Right renal cortex interstitium (tissue), 3 donors: ENCODE measurements around the gene CIB2. TPM values are rescaled to one million over a fixed set of nuclear protein-coding genes. Genes with fewer than 3 reads are reported as not detected.

Experiments
- DNase-seq, 3 donors: peaks; one replicate each; pipeline ENCODE4 v3.0.0-alpha.2; 2013; ENCODE audit warnings: low read depth in 3 of 3, low spot score in 2 of 3
- polyA plus RNA-seq, 3 donors: library from polyadenylated mRNA; unstranded; fragments of 120-200 nt; gene quantifications; one replicate each; pipeline ENCODE4 v1.2.1, GENCODE V29; 2013; ENCODE audit not compliant: insufficient read length in 3 of 3

The CIB2 gene
- polyA plus RNA-seq, 3 donors: 28.2 to 33.0 (median 30.0) TPM

DNA sequence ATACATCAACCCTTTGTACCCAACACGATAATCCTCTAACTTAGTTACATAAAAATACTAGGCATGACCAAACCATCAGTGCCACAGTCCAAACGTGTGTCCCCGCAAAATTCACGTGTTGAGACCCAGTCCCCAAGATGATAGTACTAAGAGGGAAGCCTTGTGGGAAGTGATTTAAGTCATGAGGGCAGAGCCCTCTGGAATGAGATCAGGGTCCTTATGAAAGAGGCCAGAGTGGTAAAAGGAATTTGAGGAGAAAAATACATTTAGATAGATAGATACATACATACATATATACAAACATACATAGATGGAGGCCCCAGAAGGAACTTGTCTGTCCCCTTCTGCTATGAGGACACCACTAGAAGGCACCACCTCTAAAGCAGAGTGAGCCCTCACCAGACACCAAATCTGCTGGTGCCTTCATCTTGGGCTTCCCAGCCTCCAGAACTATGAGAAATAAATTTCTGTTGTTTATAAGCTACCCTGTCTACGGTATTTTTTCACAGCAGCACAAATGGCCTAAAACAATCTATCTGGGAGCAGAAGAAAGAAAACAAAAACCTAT is 61.7 kb downstream of the CIB2 start:
- DNase-seq: no peak

DNA sequence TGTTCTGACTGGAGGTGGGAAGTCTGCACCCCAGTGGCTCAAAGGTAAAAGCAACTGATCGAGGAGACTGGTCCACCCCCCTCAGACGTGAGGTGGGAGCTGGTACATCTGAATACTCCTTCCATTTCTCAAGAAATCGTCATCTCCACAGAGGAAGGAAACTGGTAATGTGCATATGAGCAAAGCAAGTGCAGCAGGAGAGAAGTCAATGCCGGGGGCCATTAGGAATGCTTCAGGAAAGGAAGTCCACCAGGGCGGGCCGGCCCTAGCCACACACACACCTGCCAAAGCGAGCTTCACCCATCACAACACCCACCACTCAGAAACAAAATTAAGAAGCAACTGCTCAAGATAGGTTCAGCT is 62.2 kb downstream of the CIB2 start:
- no peak for DNase-seq

DNA sequence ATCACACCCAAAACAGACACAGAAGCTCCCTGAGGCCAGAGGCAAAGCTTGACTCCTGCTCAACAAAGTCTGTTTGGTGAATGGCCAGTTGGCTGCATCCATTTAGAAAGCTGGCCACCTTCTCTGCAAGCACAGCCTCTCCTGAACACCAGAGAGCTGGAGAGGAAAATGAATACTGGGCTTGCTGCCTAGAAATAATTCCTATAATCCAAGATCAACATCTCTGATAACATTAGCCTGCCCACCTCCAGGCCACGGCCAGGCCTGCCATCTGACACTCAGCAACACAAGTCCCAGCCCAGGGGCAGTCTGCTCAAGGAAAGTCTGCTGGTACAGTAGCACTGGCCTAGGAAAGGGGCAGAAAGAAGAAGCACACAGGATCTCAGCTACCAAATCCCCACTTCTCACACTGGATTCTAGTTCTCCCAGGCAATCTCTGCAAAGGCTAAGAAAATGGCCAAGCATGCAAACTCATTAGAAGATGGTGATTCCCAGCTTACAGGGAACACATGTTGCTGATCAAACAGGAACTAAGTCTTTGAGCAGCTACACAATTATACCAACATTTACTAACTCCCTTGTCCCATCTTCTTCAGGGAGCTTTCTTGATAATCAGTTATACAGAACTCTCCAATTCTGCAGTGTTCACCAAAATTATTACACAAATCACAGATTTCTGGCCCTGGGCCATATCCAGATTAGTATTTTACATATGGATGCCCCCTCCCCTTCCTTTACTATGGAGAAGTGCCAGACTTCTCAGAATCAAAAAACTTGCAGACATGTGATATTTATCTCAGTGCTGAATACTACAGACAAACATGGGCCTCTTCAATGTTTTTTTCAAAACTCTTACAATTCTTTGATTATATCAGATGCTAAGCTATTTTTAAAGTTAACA is 63.7 kb downstream of the CIB2 start:
- DNase-seq: no peak

DNA sequence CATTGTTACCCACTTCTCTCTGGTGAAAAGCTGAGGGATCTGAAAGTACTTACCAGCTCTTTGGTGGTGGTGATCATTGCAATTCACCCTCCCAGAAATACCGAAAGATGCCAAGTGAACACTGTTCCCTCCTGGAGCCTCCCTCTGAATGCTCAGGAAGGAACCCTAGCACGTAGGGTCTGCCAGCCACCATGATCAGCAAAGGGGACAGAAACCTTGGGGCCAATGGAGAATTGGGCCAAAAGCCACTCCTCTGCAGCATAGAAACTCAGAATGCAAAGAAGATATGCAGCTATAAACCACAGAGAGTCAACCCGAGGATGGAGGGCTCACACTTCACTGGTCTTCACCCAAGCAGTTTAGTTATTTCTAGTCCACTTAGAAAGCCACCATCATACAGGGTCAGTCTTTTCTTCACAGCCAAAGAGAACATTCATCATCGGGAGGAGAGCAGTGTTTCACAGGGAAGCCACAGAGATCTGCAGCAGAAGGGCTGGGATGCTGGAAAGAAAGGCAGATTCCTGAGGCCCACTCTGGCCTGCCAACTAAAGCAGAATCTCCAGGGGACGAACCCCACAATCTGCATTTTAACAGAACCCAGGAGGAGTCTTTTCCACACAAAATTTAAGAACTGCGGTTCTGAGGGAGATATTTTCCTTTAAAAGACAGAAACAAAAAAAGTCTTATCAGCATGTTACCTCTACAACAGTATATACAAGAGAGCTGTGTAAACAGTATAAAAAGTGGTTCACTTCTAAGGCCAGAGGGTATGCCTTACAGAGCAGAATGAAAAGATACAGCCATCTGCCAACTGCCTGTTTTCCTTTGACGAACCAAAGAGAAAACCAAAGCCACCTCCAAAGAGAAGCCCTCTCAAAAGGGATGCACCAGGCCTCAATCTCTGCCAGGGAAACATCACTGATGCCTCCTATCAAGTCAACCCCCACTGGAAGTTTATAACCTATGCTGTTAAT is 65.0 kb downstream of the CIB2 start:
- DNase-seq: no peak

DNA sequence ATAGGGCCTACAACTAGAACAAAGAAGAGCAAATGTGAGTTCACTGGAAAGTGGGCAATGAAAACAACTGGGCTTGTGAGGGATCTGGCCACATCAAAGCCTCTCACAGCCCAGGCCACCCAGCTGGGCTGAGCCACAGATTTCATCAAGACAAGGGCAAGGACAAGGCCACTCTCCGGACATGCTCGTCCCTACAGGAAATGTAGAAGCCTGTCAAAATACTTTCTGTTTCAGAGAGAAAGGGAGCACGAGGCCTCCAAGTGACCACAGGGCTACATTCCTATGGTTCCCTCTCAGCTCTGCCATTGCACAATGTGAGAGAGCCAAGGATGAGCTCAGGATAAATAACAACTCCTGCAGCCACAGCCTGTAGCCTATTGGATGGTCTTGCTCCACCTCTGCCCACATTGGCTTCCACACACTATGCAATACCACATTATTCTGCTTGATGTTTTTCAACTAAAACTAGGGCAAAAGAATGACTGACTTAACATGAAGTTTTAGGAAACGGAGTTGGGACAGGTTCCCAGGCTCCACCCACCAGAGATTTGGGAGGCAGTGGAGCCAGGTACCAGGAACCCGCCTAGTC is 65.9 kb downstream of the CIB2 start:
- DNase-seq: no peak

DNA sequence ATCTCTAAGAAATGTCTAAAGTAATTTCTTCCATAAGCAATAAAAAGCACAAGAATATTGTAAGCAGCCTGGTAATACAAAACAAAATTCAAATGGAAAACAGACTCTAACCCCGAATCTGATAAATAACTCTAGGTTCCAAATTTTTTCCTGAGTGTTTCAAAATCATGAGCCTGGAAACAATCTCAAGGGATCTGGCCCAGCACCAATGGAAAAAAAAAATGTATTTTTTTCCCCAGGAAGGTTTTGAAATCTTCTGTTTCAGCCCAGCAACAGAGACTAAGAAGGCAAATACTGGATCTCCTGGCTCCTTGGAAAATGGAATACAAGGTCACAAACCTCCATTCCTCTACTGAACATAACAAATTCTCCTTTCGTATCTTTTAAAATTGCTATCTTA is 66.7 kb downstream of the CIB2 start:
- no peak for DNase-seq

DNA sequence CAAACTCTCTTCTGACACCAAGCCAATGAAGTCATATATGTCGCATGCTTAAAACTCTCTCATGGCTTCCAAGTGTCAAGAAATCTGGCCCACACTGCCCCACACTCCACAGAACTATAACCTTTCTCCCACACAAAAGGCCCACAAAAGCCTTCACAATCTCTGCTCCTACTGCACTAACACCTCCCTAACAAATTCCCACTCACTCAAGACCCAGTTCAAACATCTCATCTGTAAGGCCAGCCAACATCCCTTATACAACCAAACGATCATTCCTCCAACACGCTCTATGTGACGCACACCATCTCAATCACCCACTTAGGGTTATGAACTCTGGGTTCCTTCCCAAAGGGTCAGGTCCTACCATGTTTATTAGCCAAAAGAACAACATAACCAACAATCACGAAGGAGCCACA is 67.3 kb downstream of the CIB2 start:
- no peak for DNase-seq

DNA sequence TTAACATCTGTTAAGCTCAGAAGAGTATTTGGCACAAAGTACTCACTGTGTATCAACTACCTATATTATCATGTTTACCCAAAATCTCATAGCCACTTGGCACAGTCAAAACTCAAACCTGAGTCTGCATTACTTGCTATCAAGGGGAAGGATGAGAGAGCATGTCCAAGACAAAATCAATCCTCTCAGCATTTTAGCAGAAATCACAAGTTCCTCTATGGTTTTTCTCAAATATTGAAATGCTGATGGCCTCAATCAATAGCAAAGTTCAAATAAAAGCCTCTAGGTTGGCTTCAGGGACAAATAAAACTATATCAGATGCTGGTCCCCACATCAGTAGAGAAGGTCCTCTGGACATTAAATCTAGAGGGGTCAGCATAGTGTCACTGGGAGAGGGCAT is 68.0 kb downstream of the CIB2 start:
- no peak for DNase-seq

DNA sequence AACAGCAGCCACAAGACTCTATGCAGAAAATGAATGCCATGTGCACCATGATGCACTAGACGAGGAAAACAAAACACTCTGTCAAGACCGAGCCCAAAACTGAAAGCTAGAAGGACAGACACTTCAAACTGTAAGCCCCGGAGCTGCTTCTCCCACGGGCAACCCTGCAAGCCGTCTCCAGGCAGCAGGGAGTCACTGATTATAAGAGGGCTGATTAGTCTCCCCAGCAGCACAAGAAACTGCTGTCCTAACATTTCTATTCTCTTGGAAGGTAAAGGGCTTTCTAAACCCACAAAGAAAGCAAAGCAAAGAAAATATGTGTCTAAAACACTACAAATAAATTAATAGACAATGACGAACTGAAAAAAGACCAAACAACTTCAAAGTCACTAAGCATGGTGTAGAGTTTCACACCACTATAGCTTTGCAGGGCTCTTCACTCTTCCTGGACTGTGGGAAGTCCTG is 69.2 kb downstream of the CIB2 start:
- DNase-seq: no peak

DNA sequence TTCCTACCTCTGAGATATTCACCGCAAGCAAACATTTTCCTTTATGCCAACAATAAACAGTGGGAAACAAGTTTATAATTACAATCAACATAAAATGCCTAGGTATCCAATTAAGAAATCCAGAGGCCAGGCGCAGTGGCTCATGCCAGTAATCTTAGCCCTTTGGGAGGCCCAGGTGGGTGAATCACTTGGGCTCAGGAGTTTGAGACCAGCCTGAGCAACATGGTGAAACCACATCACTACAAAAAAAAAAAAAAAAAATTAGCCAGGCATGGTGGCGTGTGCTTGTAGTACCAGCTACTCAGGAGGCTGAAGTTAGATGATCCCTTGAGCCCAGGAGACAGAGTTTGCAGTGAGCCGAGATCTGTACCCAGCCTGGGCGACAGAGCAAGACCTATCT is 71.0 kb downstream of the CIB2 start:
- no peak for DNase-seq

DNA sequence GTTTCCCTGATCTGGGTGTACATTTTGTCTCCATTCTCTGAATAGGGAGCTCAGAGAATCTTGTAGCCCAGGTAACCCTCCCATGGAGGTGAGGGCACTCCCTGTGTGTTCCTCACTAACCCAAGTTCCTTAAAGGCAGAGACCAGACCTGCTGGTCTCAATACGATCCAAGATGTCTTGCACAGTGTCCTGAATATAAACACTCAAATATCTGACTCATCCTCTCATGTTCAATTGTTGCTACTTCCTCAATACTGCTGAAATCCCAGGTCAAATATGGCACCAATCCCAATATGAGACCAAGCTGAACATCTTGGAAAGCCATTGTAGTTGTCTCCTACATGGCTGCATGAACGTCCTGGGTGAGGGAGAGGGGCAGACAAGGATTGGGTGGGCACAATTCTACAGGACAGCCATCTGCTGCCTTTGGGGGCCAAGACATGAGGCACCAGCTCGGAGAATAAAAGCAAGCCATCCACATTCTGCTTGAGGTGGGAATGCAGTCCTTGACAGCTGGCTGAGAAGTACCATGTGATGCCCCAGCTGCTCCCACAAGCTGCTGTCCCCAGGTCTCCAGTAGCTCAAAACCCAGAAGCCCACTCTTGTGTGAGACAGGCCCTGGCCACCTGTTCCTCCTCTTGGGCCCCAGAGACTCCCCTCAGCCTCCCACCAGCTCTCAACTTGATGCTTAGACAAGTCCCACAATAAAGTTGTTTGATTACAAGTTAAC is 72.0 kb downstream of the CIB2 start:
- no peak for DNase-seq

DNA sequence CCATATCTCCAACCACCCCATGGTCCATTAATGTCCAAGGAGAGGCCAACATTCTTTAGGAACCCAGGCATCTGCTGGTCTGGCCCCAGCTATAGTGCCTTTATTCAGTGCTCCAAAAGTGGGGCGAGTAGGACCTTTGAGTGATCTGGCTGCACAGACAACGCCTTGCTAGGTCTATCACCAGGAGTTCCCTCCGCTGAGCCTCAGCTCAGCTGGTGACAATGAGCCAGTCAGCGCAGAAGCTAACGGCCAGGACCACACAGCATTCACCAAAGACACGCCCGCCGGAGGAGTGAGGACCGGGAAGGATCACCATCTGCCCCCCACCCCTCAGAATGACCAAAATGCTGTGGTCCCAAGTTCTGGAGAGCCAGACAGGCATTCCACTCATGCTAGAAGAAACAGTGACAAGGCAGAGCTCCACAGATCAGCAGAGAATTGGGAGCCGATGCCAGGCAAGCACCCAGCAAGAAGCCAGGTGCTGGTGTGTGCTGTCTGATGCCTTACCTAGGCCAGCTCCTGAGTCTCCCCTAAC is 72.8 kb downstream of the CIB2 start:
- DNase-seq: no peak

DNA sequence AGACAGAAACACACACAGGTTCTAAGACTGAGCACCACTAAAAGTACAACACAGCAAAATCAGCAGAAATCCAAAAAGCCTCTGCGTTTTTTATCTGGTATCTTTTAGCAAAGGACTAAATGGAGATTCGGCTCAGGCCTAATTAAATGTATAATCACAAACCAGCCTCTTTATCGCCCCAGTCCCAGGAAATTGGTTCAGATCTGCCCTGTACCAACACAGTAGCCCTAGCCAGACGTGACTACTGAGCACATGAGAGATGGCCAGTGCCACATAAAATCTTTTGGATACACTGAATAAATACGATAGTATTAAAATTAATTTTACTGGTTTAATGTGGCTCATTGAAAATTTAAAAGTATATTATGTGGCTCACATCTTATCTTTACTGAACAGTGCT is 73.4 kb downstream of the CIB2 start:
- no peak for DNase-seq

DNA sequence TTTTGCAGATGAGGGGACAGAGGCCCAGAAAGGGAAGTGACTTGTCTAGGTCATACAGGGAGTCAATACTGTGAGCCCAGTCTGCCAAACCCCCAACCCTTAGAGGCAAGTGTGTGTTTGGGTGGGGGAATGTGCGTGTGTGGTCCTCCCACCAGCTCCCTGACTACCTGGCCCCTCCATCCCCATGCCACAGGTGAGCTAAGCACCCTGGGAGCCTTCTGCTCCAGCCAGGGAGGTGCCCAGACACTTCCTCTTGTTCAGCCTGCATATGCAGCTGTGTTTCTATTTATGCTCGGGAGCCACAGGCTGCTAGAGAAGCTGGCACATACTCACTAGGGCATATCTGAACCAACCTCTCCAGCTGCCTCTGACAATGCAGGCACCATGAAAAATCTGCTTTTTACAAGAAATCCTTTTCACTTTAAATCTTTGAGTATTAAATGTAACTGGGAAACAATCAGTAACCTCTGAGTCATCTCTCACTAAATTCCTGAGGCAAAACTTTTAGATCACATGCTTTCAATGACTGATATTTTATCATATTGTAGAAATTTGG is 74.5 kb downstream of the CIB2 start:
- no peak for DNase-seq

DNA sequence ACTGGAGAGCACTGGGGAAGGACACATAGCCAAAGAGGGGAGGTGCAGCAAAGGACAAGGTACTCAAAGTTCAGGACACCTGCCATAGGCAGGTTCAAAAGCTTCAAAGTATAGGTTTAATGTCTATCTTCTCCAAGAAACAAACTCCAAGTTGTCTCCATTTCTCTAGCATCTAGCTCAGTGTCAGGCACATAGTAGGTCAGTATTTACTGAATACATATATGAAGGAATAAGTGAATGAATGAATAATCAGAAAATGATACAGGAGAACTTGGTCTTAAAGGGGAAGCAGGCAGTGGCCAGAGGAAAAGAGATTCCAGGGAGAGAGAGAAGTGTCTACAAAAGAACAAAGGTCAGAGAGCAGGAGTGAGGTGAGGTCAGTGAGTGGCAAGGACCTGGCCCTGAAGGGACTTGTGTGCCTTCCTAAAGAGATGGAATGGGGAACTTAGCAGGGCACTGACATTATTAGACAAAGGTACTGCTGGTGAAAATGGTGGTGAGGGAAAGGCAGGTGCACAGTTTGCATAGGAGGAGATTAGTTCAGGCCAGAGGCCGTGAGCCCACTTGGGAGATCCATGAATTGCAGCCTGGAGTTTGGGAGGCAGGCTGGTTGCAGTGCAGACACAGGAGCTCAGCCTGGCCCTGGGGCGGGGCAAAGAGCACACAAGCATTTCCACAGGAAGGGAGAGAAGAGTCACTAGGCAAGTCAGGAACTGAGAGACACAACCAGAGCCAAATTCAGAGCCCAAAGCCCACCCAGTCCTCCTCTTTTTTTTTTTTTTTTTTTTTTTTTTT is 75.1 kb downstream of the CIB2 start:
- no peak for DNase-seq

DNA sequence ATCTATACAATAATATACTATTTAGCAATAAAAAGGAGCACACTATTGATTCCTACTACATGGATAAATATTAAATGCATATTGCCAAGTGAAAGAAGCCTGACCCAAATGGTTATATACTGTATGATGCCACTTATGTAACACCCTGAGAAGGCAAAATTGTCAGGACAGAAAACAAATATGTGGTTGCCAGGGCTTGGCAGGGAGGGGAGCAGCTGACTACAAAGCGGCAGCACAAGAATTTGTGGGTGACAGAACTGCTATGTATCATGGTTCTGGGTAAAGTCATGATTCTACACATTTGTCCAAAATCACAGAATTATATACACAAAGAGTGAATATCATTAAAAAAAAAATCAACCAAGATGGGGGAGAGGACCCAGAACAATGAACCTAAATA is 76.3 kb downstream of the CIB2 start:
- DNase-seq: no peak
